ENCODE results near the gene RAB11FIP3. TPM values are rescaled to one million over a fixed set of nuclear protein-coding genes. Genes with fewer than 3 reads are reported as not detected.
A peak's percentile ranks its signal among the peaks of the same experiment; 100 is the strongest.

The RAB11FIP3 gene
- total and polyA plus RNA-seq, 2 of the 13 experiments (the other 11 are each of a cell fraction or from before 2014, with no cell fraction given), result 34.3 to 57.6 TPM

GRCh38 chr16:558298-559020 is 133.0 kb downstream of the RAB11FIP3 start (continued):
- TF ChIP-seq, protein P1, sequence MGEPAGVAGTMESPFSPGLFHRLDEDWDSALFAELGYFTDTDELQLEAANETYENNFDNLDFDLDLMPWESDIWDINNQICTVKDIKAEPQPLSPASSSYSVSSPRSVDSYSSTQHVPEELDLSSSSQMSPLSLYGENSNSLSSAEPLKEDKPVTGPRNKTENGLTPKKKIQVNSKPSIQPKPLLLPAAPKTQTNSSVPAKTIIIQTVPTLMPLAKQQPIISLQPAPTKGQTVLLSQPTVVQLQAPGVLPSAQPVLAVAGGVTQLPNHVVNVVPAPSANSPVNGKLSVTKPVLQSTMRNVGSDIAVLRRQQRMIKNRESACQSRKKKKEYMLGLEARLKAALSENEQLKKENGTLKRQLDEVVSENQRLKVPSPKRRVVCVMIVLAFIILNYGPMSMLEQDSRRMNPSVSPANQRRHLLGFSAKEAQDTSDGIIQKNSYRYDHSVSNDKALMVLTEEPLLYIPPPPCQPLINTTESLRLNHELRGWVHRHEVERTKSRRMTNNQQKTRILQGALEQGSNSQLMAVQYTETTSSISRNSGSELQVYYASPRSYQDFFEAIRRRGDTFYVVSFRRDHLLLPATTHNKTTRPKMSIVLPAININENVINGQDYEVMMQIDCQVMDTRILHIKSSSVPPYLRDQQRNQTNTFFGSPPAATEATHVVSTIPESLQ (CRISPR knock-in tag; conservative IDR thresholded peaks at IDR 0.05), result no peak
- TF ChIP-seq HMGXB4 (CRISPR knock-in tag; IDR thresholded peaks at IDR 0.05; ENCODE audit: borderline replicate concordance in 1 of 2, low read depth in 1 of 2) (peak; percentile 53 to 59; a peak in 1 of 4 replicates), SP5 (CRISPR knock-in tag; IDR thresholded peaks at IDR 0.05; ENCODE audit: borderline replicate concordance, low read depth) (peak; percentile 53; the same call in 1 of the 2 replicates), SIX4 (CRISPR knock-in tag; IDR thresholded peaks at IDR 0.05) (no peak), ZNF124 (CRISPR knock-in tag; IDR thresholded peaks at IDR 0.05) (no peak), ZBTB38 (CRISPR knock-in tag; IDR thresholded peaks at IDR 0.05) (peak; percentile 91), DNMT3B (CRISPR knock-in tag; conservative IDR thresholded peaks at IDR 0.05) (no peak), ZNF607 (CRISPR knock-in tag; IDR thresholded peaks at IDR 0.05; ENCODE audit: borderline replicate concordance) (peak; percentile 70; the same call in 1 of the 2 replicates), FOSL1 (CRISPR knock-in tag; IDR thresholded peaks at IDR 0.05; ENCODE audit: borderline replicate concordance) (no peak), SRSF1 (optimal IDR thresholded peaks at IDR 0.05; ENCODE audit: low read depth, low read length) (peak; percentile 36), ATF2 (CRISPR knock-in tag; IDR thresholded peaks at IDR 0.05) (peak; percentile 49; the same call in 1 of the 2 replicates), HDAC6 (IDR thresholded peaks at IDR 0.05; ENCODE audit: low read depth, low read length) (no peak), GABPA (IDR thresholded peaks at IDR 0.05; ENCODE audit: low read depth, low read length) (no peak), GABPA (CRISPR knock-in tag; IDR thresholded peaks at IDR 0.05; ENCODE audit: low read depth) (peak; percentile 43), MEIS2 (CRISPR knock-in tag; IDR thresholded peaks at IDR 0.05) (0 out of 2 replicates have a peak, but pooled peaks have one; percentile 53), IKZF1 (IDR thresholded peaks at IDR 0.05) (no peak), SMARCC2 (IDR thresholded peaks at IDR 0.05) (no peak), ZSCAN20 (CRISPR knock-in tag; IDR thresholded peaks at IDR 0.05; ENCODE audit: borderline replicate concordance) (no peak)
- TF ChIP-seq, protein P2, sequence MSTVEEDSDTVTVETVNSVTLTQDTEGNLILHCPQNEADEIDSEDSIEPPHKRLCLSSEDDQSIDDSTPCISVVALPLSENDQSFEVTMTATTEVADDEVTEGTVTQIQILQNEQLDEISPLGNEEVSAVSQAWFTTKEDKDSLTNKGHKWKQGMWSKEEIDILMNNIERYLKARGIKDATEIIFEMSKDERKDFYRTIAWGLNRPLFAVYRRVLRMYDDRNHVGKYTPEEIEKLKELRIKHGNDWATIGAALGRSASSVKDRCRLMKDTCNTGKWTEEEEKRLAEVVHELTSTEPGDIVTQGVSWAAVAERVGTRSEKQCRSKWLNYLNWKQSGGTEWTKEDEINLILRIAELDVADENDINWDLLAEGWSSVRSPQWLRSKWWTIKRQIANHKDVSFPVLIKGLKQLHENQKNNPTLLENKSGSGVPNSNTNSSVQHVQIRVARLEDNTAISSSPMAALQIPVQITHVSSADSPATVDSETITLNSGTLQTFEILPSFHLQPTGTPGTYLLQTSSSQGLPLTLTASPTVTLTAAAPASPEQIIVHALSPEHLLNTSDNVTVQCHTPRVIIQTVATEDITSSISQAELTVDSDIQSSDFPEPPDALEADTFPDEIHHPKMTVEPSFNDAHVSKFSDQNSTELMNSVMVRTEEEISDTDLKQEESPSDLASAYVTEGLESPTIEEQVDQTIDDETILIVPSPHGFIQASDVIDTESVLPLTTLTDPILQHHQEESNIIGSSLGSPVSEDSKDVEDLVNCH (CRISPR knock-in tag; IDR thresholded peaks at IDR 0.05), result no peak
- TF ChIP-seq, protein P3, sequence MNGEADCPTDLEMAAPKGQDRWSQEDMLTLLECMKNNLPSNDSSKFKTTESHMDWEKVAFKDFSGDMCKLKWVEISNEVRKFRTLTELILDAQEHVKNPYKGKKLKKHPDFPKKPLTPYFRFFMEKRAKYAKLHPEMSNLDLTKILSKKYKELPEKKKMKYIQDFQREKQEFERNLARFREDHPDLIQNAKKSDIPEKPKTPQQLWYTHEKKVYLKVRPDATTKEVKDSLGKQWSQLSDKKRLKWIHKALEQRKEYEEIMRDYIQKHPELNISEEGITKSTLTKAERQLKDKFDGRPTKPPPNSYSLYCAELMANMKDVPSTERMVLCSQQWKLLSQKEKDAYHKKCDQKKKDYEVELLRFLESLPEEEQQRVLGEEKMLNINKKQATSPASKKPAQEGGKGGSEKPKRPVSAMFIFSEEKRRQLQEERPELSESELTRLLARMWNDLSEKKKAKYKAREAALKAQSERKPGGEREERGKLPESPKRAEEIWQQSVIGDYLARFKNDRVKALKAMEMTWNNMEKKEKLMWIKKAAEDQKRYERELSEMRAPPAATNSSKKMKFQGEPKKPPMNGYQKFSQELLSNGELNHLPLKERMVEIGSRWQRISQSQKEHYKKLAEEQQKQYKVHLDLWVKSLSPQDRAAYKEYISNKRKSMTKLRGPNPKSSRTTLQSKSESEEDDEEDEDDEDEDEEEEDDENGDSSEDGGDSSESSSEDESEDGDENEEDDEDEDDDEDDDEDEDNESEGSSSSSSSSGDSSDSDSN (CRISPR knock-in tag; IDR thresholded peaks at IDR 0.05), result peak; percentile 78
